HG03469 (cell line): ENCODE results near the gene RHOD.

Source experiments
- ATAC-seq: cut with Tn5 transposase; IDR thresholded peaks from one replicate; pipeline ENCODE4 v1.9.1; 2021; ENCODE audit warnings: mild to moderate bottlenecking, moderate library complexity, moderate number of reproducible peaks; ENCODE audit not compliant: unreplicated experiment

The RHOD gene

DNA sequence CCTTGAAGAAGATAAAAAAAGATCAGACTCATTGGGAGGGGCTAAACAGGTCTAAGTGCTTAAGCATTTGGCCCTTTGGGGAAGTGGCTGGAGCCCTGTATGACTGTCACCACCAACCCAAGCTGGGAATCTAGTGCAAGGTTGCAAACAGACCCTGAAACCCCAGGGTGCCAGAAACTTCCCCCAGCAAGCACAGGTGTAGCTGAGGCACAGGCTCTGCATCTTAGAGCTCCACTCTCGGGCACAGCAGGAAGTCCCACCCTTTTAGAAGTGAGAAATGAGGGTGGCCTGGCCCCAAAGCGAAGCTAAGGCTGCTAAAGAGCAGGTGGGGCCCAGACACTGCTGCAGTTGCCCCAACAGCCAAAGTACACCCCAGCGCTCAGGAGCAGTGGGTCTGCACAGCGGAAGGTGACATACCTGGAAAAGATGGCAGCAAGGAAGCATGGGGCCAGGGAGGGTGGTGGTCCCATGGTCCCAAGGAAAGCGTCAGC lies 56.6 kb downstream of the RHOD start:
- peak; percentile 37 for ATAC-seq

DNA sequence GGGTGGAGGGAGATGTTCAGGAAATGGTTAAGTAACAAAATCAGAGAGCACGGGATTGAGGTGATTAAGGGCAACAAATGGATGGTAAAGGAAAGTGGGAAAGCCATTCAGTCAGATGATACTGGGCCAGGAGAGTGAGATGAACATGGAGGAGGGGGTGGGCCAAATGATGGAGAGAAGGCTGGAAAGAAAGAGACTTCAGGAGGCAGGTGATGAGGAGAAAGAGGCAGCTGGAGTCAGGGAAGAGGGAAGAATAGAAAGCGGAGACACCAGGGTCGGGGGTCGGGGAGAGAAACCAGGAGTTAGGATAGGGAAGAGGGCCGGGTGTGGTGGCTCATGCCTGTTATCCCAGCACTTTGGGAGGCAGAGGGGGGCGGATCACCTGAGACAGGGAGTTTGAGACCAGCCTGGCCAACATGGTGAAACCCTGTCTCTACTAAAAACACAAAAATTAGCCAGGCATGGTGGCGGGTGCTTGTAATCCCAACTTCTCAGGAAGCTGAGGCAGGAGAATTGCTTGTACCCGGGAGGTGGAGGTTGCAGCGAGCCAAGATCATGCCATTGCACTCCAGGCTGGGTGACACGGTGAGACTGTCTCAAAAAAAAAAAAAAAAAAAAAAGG lies 57.7 kb downstream of the RHOD start:
- ATAC-seq, result no peak

DNA sequence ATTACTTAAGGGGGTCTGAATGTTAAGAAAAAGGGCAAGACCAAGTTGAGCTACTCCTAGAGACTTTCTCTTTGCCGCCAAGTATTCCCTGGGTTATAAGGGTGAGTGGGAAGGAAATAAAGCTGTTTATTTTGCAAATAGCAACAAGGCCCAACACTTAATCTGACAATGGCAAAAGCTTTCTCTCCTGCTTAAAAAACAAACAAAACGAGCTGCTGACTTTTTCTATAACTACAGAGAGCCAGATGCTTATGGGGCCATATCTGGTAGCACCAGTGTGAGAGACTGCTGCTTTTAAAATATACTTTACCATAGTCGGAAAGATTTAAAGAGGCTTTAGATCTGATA lies 60.1 kb downstream of the RHOD start:
- ATAC-seq, result no peak

DNA sequence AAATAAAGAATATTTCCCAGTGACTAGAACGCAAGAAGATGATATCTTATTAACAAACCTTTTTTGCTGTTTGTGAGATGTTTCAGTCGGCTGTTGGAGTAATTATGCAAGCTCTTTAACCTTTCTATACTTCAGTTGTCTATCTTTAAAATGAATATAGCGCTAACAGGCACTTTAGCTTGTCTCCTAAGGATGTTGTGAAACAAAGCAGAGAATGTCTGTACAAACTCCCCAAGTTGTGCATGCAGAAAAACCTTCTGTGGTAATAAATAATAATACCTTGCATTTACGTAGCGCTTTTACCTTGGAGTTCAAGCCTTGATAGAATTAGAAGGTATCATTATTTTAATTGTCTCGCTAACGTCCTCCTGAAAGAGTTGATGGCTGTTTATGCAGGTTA lies 60.5 kb downstream of the RHOD start:
- no peak for ATAC-seq

DNA sequence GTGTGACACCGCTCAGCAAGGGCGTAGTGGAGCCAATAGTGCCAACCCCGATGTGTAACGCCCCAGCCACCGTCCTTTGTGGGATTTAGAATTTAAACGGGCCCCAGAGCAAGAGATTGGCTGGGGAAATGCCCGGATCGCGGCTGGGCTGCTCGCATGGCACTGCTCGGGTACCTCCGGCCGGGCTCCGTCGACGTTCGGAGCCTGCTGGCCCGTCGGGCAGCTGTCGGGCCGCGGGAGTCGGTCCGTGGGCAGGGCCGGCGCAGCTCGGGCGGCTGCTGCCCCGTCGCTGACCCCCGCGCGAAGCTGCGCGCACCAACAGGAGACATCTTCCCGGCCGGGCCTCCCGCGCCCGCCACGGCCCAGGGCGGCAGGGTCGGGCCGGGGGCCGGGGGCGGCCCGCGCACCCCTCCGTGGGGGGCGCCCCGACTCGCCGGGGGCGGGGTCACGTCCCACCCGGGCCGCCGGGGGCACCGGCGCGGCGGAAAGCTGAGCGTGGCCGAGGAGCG lies 61.1 kb downstream of the RHOD start:
- peak; percentile 0 for ATAC-seq

DNA sequence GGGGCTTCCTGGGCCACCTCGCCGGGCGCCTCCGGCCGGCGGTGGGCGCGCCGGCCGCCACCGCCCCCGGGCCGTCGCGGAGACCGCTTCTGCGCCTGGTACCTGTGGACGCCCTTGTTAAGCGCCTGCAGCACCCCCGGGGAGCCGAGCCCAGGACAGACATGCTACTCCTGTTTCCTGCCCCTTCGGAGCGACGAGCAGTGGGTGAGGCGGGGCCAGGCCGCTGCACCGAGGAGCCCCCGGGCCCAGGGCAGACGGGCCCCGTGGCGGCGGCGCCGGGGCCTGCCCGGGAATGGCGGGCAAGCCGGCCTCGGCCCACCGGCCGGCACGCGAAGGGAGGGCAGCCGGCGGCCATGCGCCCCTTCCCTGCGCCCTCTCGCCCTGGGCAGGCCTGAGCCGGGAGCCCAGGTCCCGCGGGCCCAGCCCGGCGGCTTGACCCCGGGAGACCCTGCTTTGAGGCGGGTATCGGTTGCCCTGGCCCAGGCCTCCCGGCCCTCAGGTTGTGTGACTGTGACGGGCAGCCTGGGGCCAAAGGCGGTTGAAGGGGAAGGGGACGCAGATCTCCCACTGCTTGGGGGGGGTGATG lies 61.6 kb downstream of the RHOD start:
- ATAC-seq, result peak; percentile 8

DNA sequence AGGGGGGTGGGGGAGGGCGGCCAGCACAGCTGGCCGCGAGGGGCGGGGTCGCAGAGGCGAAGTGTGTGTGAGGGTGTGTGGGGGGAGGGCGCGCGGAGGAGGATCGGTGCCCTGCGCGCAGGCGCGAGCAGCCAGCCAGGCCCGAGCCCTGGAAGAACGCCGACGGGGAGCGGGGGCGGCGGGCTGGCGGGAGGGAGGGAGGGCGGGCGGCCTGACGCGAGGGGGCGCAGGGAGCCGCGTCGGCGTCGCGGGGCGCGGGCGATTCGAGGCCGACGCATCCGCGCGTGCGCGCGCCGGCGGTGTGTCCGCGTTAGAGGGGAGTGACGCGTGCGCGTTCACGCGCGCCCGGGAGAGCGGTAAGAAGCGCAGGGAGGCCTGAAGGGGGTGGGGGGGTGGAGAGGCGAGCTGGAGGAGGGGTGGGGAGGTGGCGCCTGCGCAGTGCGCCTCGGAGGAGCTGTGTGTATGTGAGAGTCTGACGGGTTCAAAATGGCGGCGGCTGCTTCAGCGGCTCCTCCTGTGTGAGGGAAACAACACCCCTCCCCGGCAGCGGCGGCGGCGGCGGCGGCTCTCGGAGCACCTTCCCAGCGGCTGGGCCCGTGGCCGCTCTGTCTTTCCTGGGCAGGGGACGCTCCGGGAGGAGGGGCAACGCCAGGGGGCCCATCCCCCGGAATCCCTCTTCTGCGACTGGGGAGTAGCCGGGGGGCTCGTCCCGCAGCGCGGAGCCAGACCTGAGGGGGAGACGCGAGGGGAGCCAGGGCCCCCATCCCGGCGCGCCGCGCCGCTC lies 62.3 kb downstream of the RHOD start, which contains the start of gene KDM2A:
Gene KDM2A, plus strand, starts transcription at position 463 of the 784 bp plus-strand sequence. CDS start 2,054 bp downstream, outside the sequence.
- ATAC-seq, result peak; percentile 35

DNA sequence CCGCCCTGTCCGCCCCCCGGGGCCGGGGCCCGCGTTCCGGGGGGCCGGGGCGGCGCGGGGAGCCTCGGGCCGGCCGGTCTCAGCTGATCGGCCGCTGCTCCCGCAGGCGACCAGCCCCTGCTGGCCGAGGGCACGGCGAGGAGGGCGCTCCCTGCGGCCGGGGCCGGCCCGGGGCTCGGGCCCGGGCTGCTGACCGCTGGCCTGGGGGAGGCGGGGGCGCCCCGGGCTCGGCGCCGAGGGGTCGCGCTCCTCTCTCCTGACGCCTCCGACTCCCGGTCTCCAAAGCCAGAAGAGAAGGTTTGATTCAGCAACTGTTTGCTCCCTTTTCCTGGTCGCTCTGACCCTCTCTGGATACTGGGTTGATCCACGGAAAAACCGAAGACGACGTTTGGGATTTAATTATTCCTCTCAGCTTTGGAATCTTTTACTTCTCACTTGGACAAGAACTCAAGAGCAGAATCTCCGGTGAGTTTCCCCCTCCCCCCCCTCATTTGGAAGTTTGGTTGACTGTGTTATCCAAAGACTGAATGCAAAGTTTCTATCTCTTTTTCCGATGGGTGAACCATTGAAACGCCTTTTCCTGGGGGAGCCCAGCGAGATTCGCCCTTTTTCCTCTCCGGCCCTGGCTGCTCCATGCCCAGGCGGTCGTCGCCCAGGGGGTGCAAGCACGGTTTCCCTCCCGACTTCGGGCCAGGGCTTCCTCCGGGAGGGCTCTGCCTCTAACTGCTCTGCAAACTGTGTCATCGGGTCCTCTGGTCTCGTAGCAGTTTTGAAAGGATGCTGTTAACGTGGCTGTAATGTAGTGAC lies 63.1 kb downstream of the RHOD start:
- peak; percentile 1 for ATAC-seq

DNA sequence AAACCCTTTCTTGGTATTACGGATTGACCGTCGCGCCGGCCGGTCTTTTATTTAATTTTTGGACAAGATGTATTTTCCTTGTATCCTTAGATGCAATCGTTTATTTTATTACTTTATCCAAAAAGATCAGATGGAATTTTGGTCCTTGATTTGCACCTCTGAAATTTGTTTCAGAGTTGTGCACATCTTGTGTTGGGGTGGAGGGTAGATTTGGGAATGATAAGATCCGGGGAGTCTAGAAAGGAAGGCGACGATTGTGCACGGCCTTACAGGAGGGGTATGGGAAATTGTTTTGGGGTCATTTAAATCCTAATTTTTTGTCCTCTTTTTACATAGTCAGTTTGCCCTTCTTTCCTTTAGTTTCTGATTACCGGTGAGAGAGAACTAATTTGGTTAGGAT lies 63.8 kb downstream of the RHOD start:
- no peak for ATAC-seq

DNA sequence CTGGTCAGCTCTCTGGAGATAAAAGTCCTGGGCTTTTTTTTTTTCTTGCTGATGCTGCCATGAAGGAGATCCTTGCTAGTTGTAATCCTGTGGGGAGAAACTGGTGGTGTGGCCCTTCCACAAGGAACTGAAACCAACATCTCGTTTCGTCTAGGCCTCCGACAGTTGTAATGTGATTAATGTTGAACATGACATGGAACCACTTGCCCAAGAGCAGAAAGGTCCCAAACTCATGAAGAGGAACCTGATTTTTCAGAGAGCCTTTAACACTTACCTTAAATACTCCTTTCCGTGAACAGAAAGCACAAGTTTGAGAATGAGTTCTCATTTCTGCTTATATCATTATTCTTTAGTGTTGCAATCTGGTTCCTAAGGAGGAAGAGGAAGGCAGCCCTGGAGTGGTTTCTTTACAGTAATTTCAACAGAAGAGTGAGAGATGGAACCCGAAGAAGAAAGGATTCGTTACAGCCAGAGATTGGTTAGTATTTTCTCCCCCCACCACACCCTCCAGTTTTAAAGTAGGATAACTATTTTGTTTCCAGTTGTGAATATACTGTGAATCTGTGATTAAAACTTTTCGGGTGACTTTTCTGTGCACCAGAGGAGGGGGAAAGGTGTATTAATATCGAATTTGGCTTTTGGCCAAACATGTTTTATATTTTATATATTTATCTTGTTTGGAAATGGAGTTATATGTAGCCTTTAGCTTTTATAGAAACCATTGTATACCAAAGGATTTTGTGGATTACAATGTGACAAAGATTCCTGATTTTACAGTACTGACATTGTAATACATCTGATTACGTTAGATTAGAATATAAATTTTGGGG lies 64.4 kb downstream of the RHOD start:
- no peak for ATAC-seq
